A549 (cell line): Measurements from ENCODE around the gene HMGN1.

Experiments
- CTCF ChIP-seq: fragments of >200 bp; sonication (Bioruptor Twin); formaldehyde crosslinking; IDR thresholded peaks from 3 replicates; pipeline ENCODE4 v1.5.1; 2016
- RAD21 ChIP-seq, 2 experiments: fragments of >200 bp in 1 of 2; sonication (Bioruptor Twin) in 1 of 2; formaldehyde crosslinking in 1 of 2; IDR thresholded peaks in 1 of 2; conservative IDR thresholded peaks in 1 of 2; 2 replicates in 1 of 2; 3 replicates in 1 of 2; pipeline ENCODE4 v1.6.1; 2012 to 2018; ENCODE audit warnings: inconsistent platforms in 1 of 2

DNA sequence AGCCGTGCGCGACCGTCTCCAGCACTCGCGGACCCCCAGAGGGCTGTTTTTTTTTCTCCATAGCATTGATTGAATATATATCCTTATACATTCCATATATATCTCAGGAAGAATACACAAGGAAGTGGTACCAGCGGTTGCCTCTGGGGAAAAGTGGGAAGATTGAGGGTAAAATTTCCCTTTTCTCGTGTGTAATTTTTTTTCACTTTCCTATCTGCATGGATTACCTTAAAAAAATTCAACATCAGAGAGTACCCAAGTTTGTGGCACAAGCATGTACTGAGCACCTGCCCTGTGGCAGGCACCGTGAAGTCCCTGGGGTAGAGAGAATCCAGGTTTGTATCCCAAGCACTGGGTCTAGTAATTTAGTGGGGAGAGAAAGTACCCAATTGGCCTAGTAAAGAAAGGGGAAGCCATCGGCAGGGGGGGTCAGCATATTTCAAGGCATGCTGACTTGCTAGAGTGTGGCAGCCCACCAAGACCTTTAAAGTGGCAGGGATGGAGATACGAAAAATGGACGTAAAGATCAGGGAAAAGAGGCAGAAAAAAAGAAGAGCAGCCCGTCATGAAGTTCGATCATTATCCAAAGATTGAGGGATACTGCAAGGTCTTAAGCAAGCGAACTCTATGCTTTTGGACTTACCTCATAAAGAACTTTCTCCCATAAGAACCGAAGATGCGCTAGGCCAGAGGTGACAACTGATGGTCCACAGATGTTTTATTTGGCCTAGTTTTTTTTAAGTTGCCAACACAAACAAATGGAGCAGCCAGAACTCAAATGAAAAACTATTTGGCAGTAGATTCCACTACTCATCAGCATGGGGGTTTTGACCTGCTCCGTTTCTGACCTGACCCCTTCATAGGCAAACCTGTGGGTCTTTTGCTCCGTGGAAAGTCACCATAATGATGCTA is 1.5 kb upstream of the HMGN1 start:
- no peak for TF ChIP-seq CTCF
- TF ChIP-seq RAD21 (conservative IDR thresholded peaks at IDR 0.05 in 1 of 2, IDR thresholded peaks at IDR 0.05 in 1 of 2), result no peak
